ENCODE data around the gene SLC16A7.

SLC16A7 gene

DNA sequence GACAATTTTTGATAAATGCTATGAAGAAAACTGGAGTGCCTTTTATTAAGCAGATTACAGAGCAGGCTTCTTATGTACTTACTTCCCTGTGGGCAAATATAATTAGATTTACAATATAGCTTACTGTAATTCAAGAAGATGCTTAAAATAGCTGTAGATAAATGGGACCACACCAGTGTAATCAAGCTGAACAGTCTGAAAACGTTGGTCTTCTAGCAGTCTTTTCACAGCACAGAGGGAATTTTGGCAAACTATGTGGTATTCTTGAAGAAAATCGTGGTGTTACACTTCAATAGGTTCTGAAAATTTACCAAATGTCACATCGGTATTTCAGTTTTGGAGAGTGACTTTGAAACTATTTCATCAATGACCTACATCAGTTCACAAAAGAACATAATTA is 47.7 kb downstream of the SLC16A7 start:
- TF ChIP-seq, protein P1, sequence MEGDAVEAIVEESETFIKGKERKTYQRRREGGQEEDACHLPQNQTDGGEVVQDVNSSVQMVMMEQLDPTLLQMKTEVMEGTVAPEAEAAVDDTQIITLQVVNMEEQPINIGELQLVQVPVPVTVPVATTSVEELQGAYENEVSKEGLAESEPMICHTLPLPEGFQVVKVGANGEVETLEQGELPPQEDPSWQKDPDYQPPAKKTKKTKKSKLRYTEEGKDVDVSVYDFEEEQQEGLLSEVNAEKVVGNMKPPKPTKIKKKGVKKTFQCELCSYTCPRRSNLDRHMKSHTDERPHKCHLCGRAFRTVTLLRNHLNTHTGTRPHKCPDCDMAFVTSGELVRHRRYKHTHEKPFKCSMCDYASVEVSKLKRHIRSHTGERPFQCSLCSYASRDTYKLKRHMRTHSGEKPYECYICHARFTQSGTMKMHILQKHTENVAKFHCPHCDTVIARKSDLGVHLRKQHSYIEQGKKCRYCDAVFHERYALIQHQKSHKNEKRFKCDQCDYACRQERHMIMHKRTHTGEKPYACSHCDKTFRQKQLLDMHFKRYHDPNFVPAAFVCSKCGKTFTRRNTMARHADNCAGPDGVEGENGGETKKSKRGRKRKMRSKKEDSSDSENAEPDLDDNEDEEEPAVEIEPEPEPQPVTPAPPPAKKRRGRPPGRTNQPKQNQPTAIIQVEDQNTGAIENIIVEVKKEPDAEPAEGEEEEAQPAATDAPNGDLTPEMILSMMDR (IDR thresholded peaks at IDR 0.05; ENCODE audit: poor library complexity, severe bottlenecking) = no peak

DNA sequence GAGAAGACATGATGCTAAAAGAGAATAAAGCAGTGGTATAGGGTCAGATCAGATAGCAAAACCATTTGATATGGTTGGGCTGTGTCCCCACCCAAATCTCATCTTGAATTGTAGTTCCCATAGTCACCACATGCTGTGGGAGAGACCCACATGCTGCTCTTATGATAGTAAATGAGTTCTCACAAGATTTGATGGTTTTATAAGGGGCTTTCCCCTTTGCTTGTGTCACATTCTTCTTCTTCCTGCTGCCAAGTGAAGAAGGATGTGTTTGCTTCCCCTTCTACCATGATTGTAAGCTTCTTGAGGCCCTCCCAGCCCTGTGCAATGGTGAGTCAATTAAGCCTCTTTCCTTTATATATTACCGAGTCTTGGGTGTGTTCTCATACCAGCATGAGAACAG is 49.4 kb downstream of the SLC16A7 start:
- no peak for ATAC-seq (ENCODE audit: low read depth)
- Histone ChIP-seq H3K27me3 (ENCODE audit: insufficient read depth, poor library complexity, severe bottlenecking) (no peaks in the 10 kb centered on the region), H3K9me3 (ENCODE audit: severe bottlenecking) (no peaks in the 10 kb centered on the region), H3K4me1 (ENCODE audit: insufficient read depth, poor library complexity, severe bottlenecking) (no peaks in the 10 kb centered on the region), H3K27ac (ENCODE audit: poor library complexity, severe bottlenecking) (no peak overlapping the region), H3K36me3 (ENCODE audit: low read depth) (no peaks in the 10 kb centered on the region), H3K4me3 (ENCODE audit: severe bottlenecking) (no peak overlapping the region)
- TF ChIP-seq, protein P1 (IDR thresholded peaks at IDR 0.05; ENCODE audit: poor library complexity, severe bottlenecking) = no peak
- DNase-seq (ENCODE audit: low spot score) = no peak

More for the DNA sequence above, 47.7 kb downstream of the SLC16A7 start:
- ATAC-seq (ENCODE audit: low read depth) (no peak), DNase-seq (ENCODE audit: low spot score) (no peak)
- no peaks in the 10 kb centered on the region for H3K4me1 ChIP-seq (ENCODE audit: insufficient read depth, poor library complexity, severe bottlenecking)
- no peak overlapping the region for H3K27ac ChIP-seq (ENCODE audit: poor library complexity, severe bottlenecking)
- H3K4me3 ChIP-seq (ENCODE audit: severe bottlenecking) = no peak overlapping the region
- no peaks in the 10 kb centered on the region for H3K27me3 ChIP-seq (ENCODE audit: insufficient read depth, poor library complexity, severe bottlenecking)
- H3K36me3 ChIP-seq (ENCODE audit: low read depth) = no peaks in the 10 kb centered on the region
- no peaks in the 10 kb centered on the region for H3K9me3 ChIP-seq (ENCODE audit: severe bottlenecking)

DNA sequence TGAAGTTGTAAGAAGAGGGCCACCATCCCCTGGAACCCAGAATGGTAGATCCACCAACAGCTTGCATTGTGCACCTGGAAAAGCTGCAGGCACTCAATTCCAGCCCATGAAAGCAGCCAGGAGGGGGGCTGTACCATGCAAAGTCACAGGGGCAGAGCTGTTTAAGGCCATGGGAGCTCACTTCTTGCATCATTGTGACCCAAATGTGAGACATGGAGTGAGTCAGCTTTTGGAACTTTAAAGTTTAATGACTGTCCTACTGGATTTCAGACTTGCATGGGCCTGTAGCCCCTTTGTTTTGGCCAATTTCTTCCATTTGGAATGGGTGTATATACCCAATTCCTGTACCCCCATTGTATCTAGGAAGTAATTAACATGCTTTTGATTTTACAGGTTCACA is 50.8 kb downstream of the SLC16A7 start:
- H3K4me1 ChIP-seq (ENCODE audit: insufficient read depth, poor library complexity, severe bottlenecking) = peaks cover 2% of the 10 kb centered on the region
- ATAC-seq (ENCODE audit: low read depth) (no peak), DNase-seq (ENCODE audit: low spot score) (no peak)
- H3K4me3 ChIP-seq (ENCODE audit: severe bottlenecking) = no peak overlapping the region
- TF ChIP-seq, protein P1 (IDR thresholded peaks at IDR 0.05; ENCODE audit: poor library complexity, severe bottlenecking) = no peak
- H3K27ac ChIP-seq (ENCODE audit: poor library complexity, severe bottlenecking) = no peak overlapping the region
- H3K36me3 ChIP-seq (ENCODE audit: low read depth) = no peaks in the 10 kb centered on the region
- H3K9me3 ChIP-seq (ENCODE audit: severe bottlenecking) = no peaks in the 10 kb centered on the region
- H3K27me3 ChIP-seq (ENCODE audit: insufficient read depth, poor library complexity, severe bottlenecking) = no peaks in the 10 kb centered on the region

DNA sequence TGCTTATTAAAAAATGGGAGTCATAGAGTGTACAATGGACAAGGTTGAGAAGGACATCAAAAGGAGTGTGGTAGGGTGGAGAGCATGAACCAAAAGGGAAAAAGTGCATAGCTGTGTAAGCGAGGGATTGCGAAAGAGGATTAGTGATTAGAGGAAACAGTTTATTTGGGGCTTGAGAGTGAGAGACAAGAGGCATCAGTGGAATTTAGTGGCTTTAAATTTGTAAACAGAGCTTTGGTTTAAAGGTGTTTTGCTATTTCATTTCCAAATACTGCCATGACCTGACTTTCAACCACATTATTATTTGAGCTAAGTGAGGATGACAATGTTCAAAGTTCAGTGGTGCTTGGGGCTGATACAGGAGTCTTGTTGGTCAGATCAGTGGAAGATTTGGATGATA is 53.4 kb downstream of the SLC16A7 start:
- TF ChIP-seq, protein P1 (IDR thresholded peaks at IDR 0.05; ENCODE audit: poor library complexity, severe bottlenecking) = no peak
- ATAC-seq (ENCODE audit: low read depth) = no peak
- Histone ChIP-seq H3K4me3 (ENCODE audit: severe bottlenecking) (no peak overlapping the region), H3K4me1 (ENCODE audit: insufficient read depth, poor library complexity, severe bottlenecking) (peaks cover 12% of the 10 kb centered on the region), H3K27me3 (ENCODE audit: insufficient read depth, poor library complexity, severe bottlenecking) (no peaks in the 10 kb centered on the region), H3K27ac (ENCODE audit: poor library complexity, severe bottlenecking) (no peak overlapping the region), H3K9me3 (ENCODE audit: severe bottlenecking) (no peaks in the 10 kb centered on the region), H3K36me3 (ENCODE audit: low read depth) (no peaks in the 10 kb centered on the region)
- no peak for DNase-seq (ENCODE audit: low spot score)

DNA sequence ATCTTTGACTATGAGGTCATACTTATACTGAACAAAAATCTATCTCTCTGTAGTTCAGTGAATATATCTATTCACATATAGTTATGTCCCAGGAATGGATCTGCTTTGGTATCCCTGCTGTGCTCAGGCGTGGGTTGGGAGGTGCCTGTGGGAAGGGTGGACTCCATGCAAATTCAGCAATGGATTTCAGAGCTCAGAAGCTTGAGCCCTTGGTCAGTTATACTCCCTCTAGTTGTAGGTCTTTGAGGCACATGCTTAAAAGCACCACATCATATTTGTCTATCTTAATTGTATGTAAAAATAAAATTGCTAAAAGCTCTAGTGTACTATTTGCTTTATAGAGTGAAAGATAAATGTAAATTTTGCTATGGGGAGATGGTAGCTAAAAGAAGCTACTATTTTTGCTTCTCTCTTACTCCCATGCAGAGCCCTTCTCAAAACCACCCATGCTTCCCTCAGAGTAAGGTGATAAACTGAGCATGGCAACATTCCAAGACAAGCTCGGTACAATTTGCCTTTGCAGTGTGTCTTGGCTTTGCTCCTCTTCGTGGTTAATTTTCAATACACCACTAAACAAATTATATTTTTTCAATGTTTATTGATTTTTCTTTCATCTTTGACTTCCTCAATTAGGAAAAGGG is 54.9 kb downstream of the SLC16A7 start:
- Histone ChIP-seq H3K27me3 (ENCODE audit: insufficient read depth, poor library complexity, severe bottlenecking) (no peaks in the 10 kb centered on the region), H3K27ac (ENCODE audit: poor library complexity, severe bottlenecking) (no peak overlapping the region), H3K36me3 (ENCODE audit: low read depth) (no peaks in the 10 kb centered on the region), H3K4me1 (ENCODE audit: insufficient read depth, poor library complexity, severe bottlenecking) (peaks cover 12% of the 10 kb centered on the region), H3K9me3 (ENCODE audit: severe bottlenecking) (no peaks in the 10 kb centered on the region), H3K4me3 (ENCODE audit: severe bottlenecking) (no peak overlapping the region)
- TF ChIP-seq, protein P1 (IDR thresholded peaks at IDR 0.05; ENCODE audit: poor library complexity, severe bottlenecking) = no peak
- DNase-seq (ENCODE audit: low spot score) (no peak), ATAC-seq (ENCODE audit: low read depth) (no peak)

Data from RWPE2 (cell line).